SH-SY5Y (cell line): ENCODE data around the gene USP14.

Experiments
- GATA2 ChIP-seq: IDR thresholded peaks from 2 replicates; pipeline ENCODE4 v1.6.1; 2011; ENCODE audit warnings: mild to moderate bottlenecking, low read depth, low read length
- GATA3 ChIP-seq: IDR thresholded peaks from 2 replicates; pipeline ENCODE4 v1.6.1; 2011; ENCODE audit warnings: low read depth, mild to moderate bottlenecking, low read length, moderate library complexity

USP14 gene

GRCh38 chr18:260547-260946 is 102.2 kb downstream of the USP14 start:
- no peak for TF ChIP-seq GATA3
- TF ChIP-seq GATA2: no peak

GRCh38 chr18:261398-262073 is 103.2 kb downstream of the USP14 start:
- TF ChIP-seq GATA2 (no peak), GATA3 (no peak)
